Colonic mucosa (tissue), 4 donors: ENCODE measurements around the gene IFI16. TPM values are rescaled to one million over a fixed set of nuclear protein-coding genes. Genes with fewer than 3 reads are reported as not detected.
A peak's percentile ranks its signal among the peaks of the same experiment; 100 is the strongest.
"Not testable (repeated sequence)": the region's sequence is repeated elsewhere in the genome, so short reads cannot be mapped to it uniquely, and the experiment has no call there.

Experiments used
- DNase-seq: peaks from one replicate; pipeline ENCODE4 v3.0.0-alpha.2; 2020
- H3K27ac ChIP-seq: fragments of 200-600 bp; one replicate; pipeline ENCODE4 v1.8.0; 2021
- H3K27me3 ChIP-seq: fragments of 200-600 bp; one replicate; pipeline ENCODE4 v1.8.0; 2021
- H3K36me3 ChIP-seq: fragments of 200-600 bp; one replicate; pipeline ENCODE4 v1.8.0; 2021
- H3K4me1 ChIP-seq: fragments of 200-600 bp; one replicate; pipeline ENCODE4 v1.8.0; 2021; ENCODE audit warnings: mild to moderate bottlenecking
- H3K4me3 ChIP-seq: fragments of 200-600 bp; one replicate; pipeline ENCODE4 v1.8.0; 2021
- H3K9ac ChIP-seq, 2 donors: one replicate each; pipeline ENCODE4 v1.7.0; 2013; ENCODE audit warnings: control low read depth in 2 of 2, low read depth in 2 of 2, low read length in 2 of 2
- H3K9me3 ChIP-seq: fragments of 200-600 bp; one replicate; pipeline ENCODE4 v1.8.0; 2021
- CTCF ChIP-seq: fragments of 200-600 bp; IDR thresholded peaks from one replicate; pipeline ENCODE4 v1.8.0; 2022; ENCODE audit warnings: antibody characterized with exemption, mild to moderate bottlenecking
- intact Hi-C: fragments of 100-400 bp; cut with DNase I; formaldehyde crosslinking; loops from one replicate; pipeline ENCODE4 v1.14.1; 2022
- total RNA-seq, 2 donors: library from RNA; stranded (reverse); fragmentation: NEBNext Ultra II Directional in 1 of 2; extraction: Animal tissue kit (Norgen Biotek cat#: 25700) in 1 of 2; gene quantifications; one replicate each; pipeline ENCODE4 v1.2.1, GENCODE V29; 2021
- donor health status: healthy.
- donor health status: DM: no; HTN: no; CAD: no.
- donor health status: DM: no; HTN: no; CAD: no.

Gene IFI16
- total RNA-seq, 2 donors from 2014 or later, result 15.1 to 36.0 TPM

GRCh38 chr1:158999316-159000069 is 10.2 kb upstream of the IFI16 start:
- Histone ChIP-seq H3K36me3 (no peaks in the 10 kb centered on the region), H3K27me3 (no peaks in the 10 kb centered on the region), H3K9ac (no peak overlapping the region), H3K4me1 (no peaks in the 10 kb centered on the region), H3K27ac (peak overlapping the region; percentile 73), H3K9me3 (no peaks in the 10 kb centered on the region), H3K4me3 (peak overlapping the region; percentile 20)
- peak; percentile 67 for DNase-seq
- intact Hi-C loops, result loop anchor here (2.0 kb wide), 1 partner anchor 795 kb away; no protein-coding TSS in a partner anchor
- TF ChIP-seq CTCF, result no peak

GRCh38 chr1:159000070-159000409 is 9.7 kb upstream of the IFI16 start:
- no peaks in the 10 kb centered on the region for H3K27me3 ChIP-seq
- H3K4me3 ChIP-seq, result peak overlapping the region; percentile 2
- H3K36me3 ChIP-seq, result no peaks in the 10 kb centered on the region
- no peak overlapping the region for H3K9ac ChIP-seq
- no peaks in the 10 kb centered on the region for H3K4me1 ChIP-seq
- no peak for TF ChIP-seq CTCF
- H3K9me3 ChIP-seq, result no peaks in the 10 kb centered on the region
- intact Hi-C loops, result no loop called here
- DNase-seq, result no peak
- peak overlapping the region; percentile 73 for H3K27ac ChIP-seq

- Histone ChIP-seq H3K4me3 (no peak overlapping the region), H3K27ac (peak overlapping the region; percentile 73), H3K36me3 (no peaks in the 10 kb centered on the region), H3K27me3 (no peaks in the 10 kb centered on the region), H3K9me3 (no peaks in the 10 kb centered on the region), H3K4me1 (no peaks in the 10 kb centered on the region), H3K9ac (no peak overlapping the region)
- no peak for TF ChIP-seq CTCF
- DNase-seq, result peak; percentile 75
- intact Hi-C loops, result no loop called here
Observed at GRCh38 chr1:159000625-159001024, 9.1 kb upstream of the IFI16 start.

- intact Hi-C loops, result no loop called here
- H3K36me3 ChIP-seq, result no peaks in the 10 kb centered on the region
- H3K27ac ChIP-seq, result peak overlapping the region; percentile 46
- TF ChIP-seq CTCF, result no peak
- DNase-seq, result no peak
- no peak overlapping the region for H3K4me3 ChIP-seq
- no peaks in the 10 kb centered on the region for H3K9me3 ChIP-seq
- no peaks in the 10 kb centered on the region for H3K4me1 ChIP-seq
- H3K9ac ChIP-seq, result no peak overlapping the region
- no peaks in the 10 kb centered on the region for H3K27me3 ChIP-seq
Observed at GRCh38 chr1:159005161-159005560, 4.5 kb upstream of the IFI16 start.

GRCh38 chr1:159005676-159006075 is 4.0 kb upstream of the IFI16 start:
- no peaks in the 10 kb centered on the region for H3K9me3 ChIP-seq
- H3K9ac ChIP-seq, result no peak overlapping the region
- no peak for DNase-seq
- intact Hi-C loops, result no loop called here
- H3K27ac ChIP-seq, result peak overlapping the region; percentile 46
- no peaks in the 10 kb centered on the region for H3K27me3 ChIP-seq
- no peak overlapping the region for H3K4me3 ChIP-seq
- no peak for TF ChIP-seq CTCF
- H3K36me3 ChIP-seq, result no peaks in the 10 kb centered on the region
- no peaks in the 10 kb centered on the region for H3K4me1 ChIP-seq

GRCh38 chr1:159006210-159006807 is 3.4 kb upstream of the IFI16 start:
- H3K9ac ChIP-seq, DNase-seq, H3K4me3 ChIP-seq, H3K27me3 ChIP-seq, H3K9me3 ChIP-seq, H3K4me1 ChIP-seq, intact Hi-C loops, H3K36me3 ChIP-seq: not testable (repeated sequence)
- H3K27ac ChIP-seq, result peak overlapping the region; percentile 46
